ENCODE data around the gene RIOX2.
"Not testable (repeated sequence)": the region's sequence is repeated elsewhere in the genome, so short reads cannot be mapped to it uniquely, and the experiment has no call there.

RIOX2 gene

GRCh38 chr3:97971679-97972567, at the start of gene RIOX2:
Gene RIOX2, minus strand, starts transcription at chr3:97972431. Its CDS starts 4,838 bp downstream, at chr3:97967593.
- DNase-seq, result no peak

- no peak for DNase-seq
Measured at GRCh38 chr3:98020412-98020811, 48.2 kb upstream of the RIOX2 start.

GRCh38 chr3:98018301-98018700, 46.1 kb upstream of the RIOX2 start:
- DNase-seq, result no peak

GRCh38 chr3:98014268-98014585, 42.0 kb upstream of the RIOX2 start:
- no peak for DNase-seq

- DNase-seq, result no peak
Measured at GRCh38 chr3:98013411-98014267, 41.4 kb upstream of the RIOX2 start.

GRCh38 chr3:98012979-98013378, 40.7 kb upstream of the RIOX2 start:
- DNase-seq, result no peak

GRCh38 chr3:98010883-98011449, 38.7 kb upstream of the RIOX2 start:
- not testable (repeated sequence) for DNase-seq

GRCh38 chr3:98010194-98010882, 38.1 kb upstream of the RIOX2 start:
- no peak for DNase-seq

- no peak for DNase-seq
Measured at GRCh38 chr3:98008855-98009254, 36.6 kb upstream of the RIOX2 start.

- DNase-seq, result no peak
Measured at GRCh38 chr3:98005438-98005837, 33.2 kb upstream of the RIOX2 start.

- no peak for DNase-seq
Measured at GRCh38 chr3:98004721-98005120, 32.5 kb upstream of the RIOX2 start.

GRCh38 chr3:98003306-98003969, 31.2 kb upstream of the RIOX2 start:
- DNase-seq, result no peak

GRCh38 chr3:98002717-98003116, 30.5 kb upstream of the RIOX2 start:
- no peak for DNase-seq

GRCh38 chr3:97999994-98000393, 27.8 kb upstream of the RIOX2 start:
- no peak for DNase-seq

GRCh38 chr3:97999103-97999502, 26.9 kb upstream of the RIOX2 start:
- no peak for DNase-seq

- no peak for DNase-seq
Measured at GRCh38 chr3:97996988-97997387, 24.8 kb upstream of the RIOX2 start.

GRCh38 chr3:97994328-97994945, 22.2 kb upstream of the RIOX2 start:
- no peak for DNase-seq

GRCh38 chr3:97993526-97993925, 21.3 kb upstream of the RIOX2 start:
- DNase-seq, result no peak

- DNase-seq, result no peak
Measured at GRCh38 chr3:97992547-97993173, 20.4 kb upstream of the RIOX2 start.

GRCh38 chr3:97991293-97991682, 19.1 kb upstream of the RIOX2 start:
- no peak for DNase-seq

- DNase-seq, result no peak
Measured at GRCh38 chr3:97990624-97991292, 18.5 kb upstream of the RIOX2 start.

Measured in NCI-H2081 treated with DMSO at 0.1 percent for 48 hours (cell line).